Measurements from ENCODE around the gene NFKBIE. TPM values are rescaled to one million over a fixed set of nuclear protein-coding genes. Genes with fewer than 3 reads are reported as not detected.

Gene NFKBIE
- total RNA-seq, 1 experiment from 2014 or later: 9.7 TPM

DNA sequence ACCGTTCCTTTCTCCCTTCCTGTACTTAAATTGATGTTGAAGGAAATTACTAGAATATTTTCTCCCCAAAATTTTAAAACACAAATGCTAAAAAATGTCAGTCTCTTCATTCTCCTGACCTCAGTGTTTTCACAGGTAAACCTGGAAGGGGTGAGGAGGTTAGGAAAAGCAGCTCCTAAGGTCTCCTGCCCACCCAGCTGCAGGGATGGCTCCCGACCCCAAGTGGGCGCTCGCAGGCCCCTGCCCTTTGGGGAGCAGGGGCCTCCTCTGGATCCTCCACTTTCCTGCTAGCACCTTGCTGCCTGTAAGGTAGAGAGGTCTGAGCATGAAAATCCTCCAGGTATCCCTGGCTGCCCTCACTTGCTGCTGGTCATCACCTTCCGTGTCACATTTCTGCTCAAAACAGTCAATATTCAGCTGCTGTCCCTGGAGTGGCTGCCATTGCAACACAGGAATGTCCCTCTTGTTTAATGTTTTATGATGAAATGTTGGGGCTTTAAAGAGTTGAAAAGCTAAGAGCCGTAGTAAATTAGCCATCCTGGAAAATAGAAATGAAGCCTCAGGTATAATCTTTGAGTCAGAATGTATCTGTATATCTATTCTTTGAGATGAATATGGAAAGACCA lies 29.3 kb downstream of the NFKBIE start:
- WGBS (ENCODE audit: extremely low coverage, insufficient read length, low lambda C conversion rate): no CpG with 5 or more reads among the region's 6 CpGs

More for the DNA sequence above, 29.3 kb downstream of the NFKBIE start:
- no peaks in the 10 kb centered on the region; the same call in 1 of the 2 replicates for H3K4me1 ChIP-seq (ENCODE audit: insufficient read depth, low read length)
- no peak overlapping the region for H3T11ph ChIP-seq (ENCODE audit: low read length)
- H3K23ac ChIP-seq (ENCODE audit: insufficient read length, low read depth, low read length): no peak overlapping the region
- no peaks in the 10 kb centered on the region for H3K9me3 Mint-ChIP-seq
- H3K4me2 ChIP-seq (ENCODE audit: insufficient read depth, insufficient read length, low read length): no peak overlapping the region
- no peak for DNase-seq
- peaks cover 26 to 45% (median 43%) of the 10 kb centered on the region in 3 experiments; a peak in 6 of 7 replicates for H3K36me3 Mint-ChIP-seq (ENCODE audit: insufficient read depth in 1 of 3, low read depth in 3 of 3)
- no peak overlapping the region for H3K18ac ChIP-seq (ENCODE audit: insufficient read length, low read depth, low read length)
- peaks cover 35 to 37% of the 10 kb centered on the region in 2 experiments for H3K4me1 Mint-ChIP-seq
- H3K4me3 Mint-ChIP-seq: no peak overlapping the region; a peak in 1 of 5 replicates
- no peak overlapping the region for H2BK15ac ChIP-seq (ENCODE audit: low read depth, low read length)
- peaks cover 3% of the 10 kb centered on the region for H3K23me2 ChIP-seq (ENCODE audit: insufficient read length, low read depth, low read length, poor library complexity, severe bottlenecking)
- no peak overlapping the region for H3K4ac ChIP-seq (ENCODE audit: low read depth, low read length)
- no peak overlapping the region for H2BK120ac ChIP-seq (ENCODE audit: low read depth, low read length, poor library complexity, severe bottlenecking)
- no peaks in the 10 kb centered on the region for H3K27me3 ChIP-seq (ENCODE audit: insufficient read depth, low read length)
- H3K14ac ChIP-seq (ENCODE audit: insufficient read depth, low read length): no peak overlapping the region
- H3K9me3 ChIP-seq (ENCODE audit: control insufficient read depth, low read depth, low read length): no peaks in the 10 kb centered on the region
- no peak overlapping the region for H4K8ac ChIP-seq (replicated peaks; ENCODE audit: insufficient read length, low read depth, low read length)
- no peak overlapping the region for H2BK5ac ChIP-seq (ENCODE audit: insufficient read length, low read length)
- H3K79me2 ChIP-seq (ENCODE audit: insufficient read depth, low read length): no peaks in the 10 kb centered on the region
- H3K27ac ChIP-seq (ENCODE audit: insufficient read length, low read depth, low read length): no peak overlapping the region
- H4K5ac ChIP-seq (ENCODE audit: insufficient read length, low read depth, low read length): no peak overlapping the region
- 0 out of 7 replicates have a peak overlapping the region, but pooled peaks of 1 of the 3 experiments have one; percentile 6 for H3K27ac Mint-ChIP-seq
- no peak overlapping the region for H2BK20ac ChIP-seq (ENCODE audit: low read depth, low read length, poor library complexity, severe bottlenecking)
- TF ChIP-seq, protein P1, sequence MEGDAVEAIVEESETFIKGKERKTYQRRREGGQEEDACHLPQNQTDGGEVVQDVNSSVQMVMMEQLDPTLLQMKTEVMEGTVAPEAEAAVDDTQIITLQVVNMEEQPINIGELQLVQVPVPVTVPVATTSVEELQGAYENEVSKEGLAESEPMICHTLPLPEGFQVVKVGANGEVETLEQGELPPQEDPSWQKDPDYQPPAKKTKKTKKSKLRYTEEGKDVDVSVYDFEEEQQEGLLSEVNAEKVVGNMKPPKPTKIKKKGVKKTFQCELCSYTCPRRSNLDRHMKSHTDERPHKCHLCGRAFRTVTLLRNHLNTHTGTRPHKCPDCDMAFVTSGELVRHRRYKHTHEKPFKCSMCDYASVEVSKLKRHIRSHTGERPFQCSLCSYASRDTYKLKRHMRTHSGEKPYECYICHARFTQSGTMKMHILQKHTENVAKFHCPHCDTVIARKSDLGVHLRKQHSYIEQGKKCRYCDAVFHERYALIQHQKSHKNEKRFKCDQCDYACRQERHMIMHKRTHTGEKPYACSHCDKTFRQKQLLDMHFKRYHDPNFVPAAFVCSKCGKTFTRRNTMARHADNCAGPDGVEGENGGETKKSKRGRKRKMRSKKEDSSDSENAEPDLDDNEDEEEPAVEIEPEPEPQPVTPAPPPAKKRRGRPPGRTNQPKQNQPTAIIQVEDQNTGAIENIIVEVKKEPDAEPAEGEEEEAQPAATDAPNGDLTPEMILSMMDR (conservative IDR thresholded peaks at IDR 0.05): peak; percentile 48
- H3K27me3 Mint-ChIP-seq (ENCODE audit: low read depth): peaks cover 11% of the 10 kb centered on the region
- H2BK12ac ChIP-seq (ENCODE audit: insufficient read length, low read depth, low read length): no peak overlapping the region
- H4K91ac ChIP-seq (ENCODE audit: insufficient read length, low read depth, low read length): no peak overlapping the region
- no peak overlapping the region for H2AK5ac ChIP-seq (ENCODE audit: insufficient read length, low read length)
- no peak overlapping the region for H3K56ac ChIP-seq (ENCODE audit: insufficient read length, low read depth, low read length)
- no peak overlapping the region for H3K9ac ChIP-seq (ENCODE audit: extremely low read depth, insufficient read length, low read length)
- H3K79me1 ChIP-seq (ENCODE audit: insufficient read depth, low read depth, low read length, poor library complexity, severe bottlenecking): no peaks in the 10 kb centered on the region
- H4K20me1 ChIP-seq (ENCODE audit: control insufficient read depth, insufficient read depth, insufficient read length): no peaks in the 10 kb centered on the region
- no peak overlapping the region for H2AFZ ChIP-seq (ENCODE audit: low read length)

Data from H9 (cell line).